HCT116 (cell line): ENCODE results near the gene MRPL21. TPM values are rescaled to one million over a fixed set of nuclear protein-coding genes. Genes with fewer than 3 reads are reported as not detected.

Source experiments
- ATAC-seq: fragments of 200-7000 bp; cut with Tn5 transposase; 2 replicates; pipeline ENCODE4 v1.9.1; 2020; ENCODE audit warnings: mild to moderate bottlenecking, moderate library complexity
- BruUV-seq: library from RNA; stranded (reverse); fragments of 400-500 nt; replicated peaks from 2 replicates; lab custom pipeline; 2021; lab: Mats Ljungman, UMichigan
- CTCF ChIA-PET: fragments of 300-600 bp; sonication (Branson Sonifier 250); formaldehyde crosslinking; loops from one replicate; lab custom pipeline; 2021; ENCODE audit warnings: antibody characterized with exemption; lab: Charles Lee
- POLR2A ChIA-PET: fragments of 300-600, 350-600 bp; sonication (Branson Sonifier 250); formaldehyde crosslinking; loops from one replicate; lab custom pipeline; 2021; ENCODE audit warnings: antibody characterized with exemption; lab: Charles Lee
- RAD21 ChIA-PET, 2 experiments: fragments of 300-600 bp; sonication (Branson Sonifier 250); formaldehyde crosslinking; loops; one replicate each; lab custom pipeline; 2023; ENCODE audit warnings: low total read pairs in 2 of 2; ENCODE audit not compliant: uncharacterized antibody in 2 of 2, unreplicated experiment in 2 of 2, low non-redundant PET in 1 of 2; lab: Charles Lee
- DNase-seq: peaks from one replicate; pipeline ENCODE4 v3.0.0-alpha.2; 2010; ENCODE audit warnings: low read depth, low spot score
- H2AFZ ChIP-seq: fragments of 200-600 bp; shearing (Covaris generic), sonication (generic); 2 replicates; pipeline ENCODE4 v1.6.1; 2017; ENCODE audit warnings: low read depth, mixed run types, mixed read lengths, antibody characterized with exemption, low read length; ENCODE audit not compliant: poor library complexity, severe bottlenecking
- H3K27ac ChIP-seq: 2 replicates; pipeline ENCODE4 v1.5.1; 2012; ENCODE audit warnings: low read depth, low read length
- H3K27me3 ChIP-seq: fragments of 200-600 bp; sonication (generic); 2 replicates; pipeline ENCODE4 v1.6.1; 2016; ENCODE audit warnings: mixed run types, low read length, mixed read lengths; ENCODE audit not compliant: insufficient read depth
- H3K36me3 ChIP-seq, 2 experiments: fragments of 200-500 bp in 1 of 2; fragments of 200-600 bp in 1 of 2; sonication (Bioruptor generic) in 1 of 2; sonication (generic) in 1 of 2; 2 replicates each; pipeline versions ENCODE4 v1.5.1 to v1.6.1; 2014 to 2016; ENCODE audit warnings: low read length in 2 of 2, inconsistent platforms in 1 of 2, mixed read lengths in 1 of 2, mixed run types in 1 of 2; ENCODE audit not compliant: insufficient read depth in 2 of 2, control insufficient read depth in 1 of 2
- H3K4me1 ChIP-seq, 2 experiments: fragments of 200-600 bp in 1 of 2; sonication (generic) in 1 of 2; 2 replicates each; pipeline versions ENCODE4 v1.5.1 to v1.6.1; 2012 to 2017; ENCODE audit warnings: low read length in 2 of 2, inconsistent platforms in 1 of 2, mild to moderate bottlenecking in 1 of 2, mixed read lengths in 1 of 2, mixed run types in 1 of 2, moderate library complexity in 1 of 2; ENCODE audit not compliant: insufficient read depth in 2 of 2, control insufficient read depth in 1 of 2
- H3K4me2 ChIP-seq: fragments of 200-600 bp; sonication (generic); 2 replicates; pipeline ENCODE4 v1.6.1; 2017; ENCODE audit warnings: mixed run types, low read length, mixed read lengths
- H3K4me3 ChIP-seq, 2 experiments: fragments of 200-600 bp in 1 of 2; sonication (generic) in 1 of 2; replicated peaks in 1 of 2; 2 replicates each; pipeline ENCODE4 v1.5.1; 2011 to 2016; ENCODE audit warnings: low read length in 2 of 2, control low read depth in 1 of 2, low read depth in 1 of 2, mild to moderate bottlenecking in 1 of 2, mixed read lengths in 1 of 2, mixed run types in 1 of 2
- H3K79me2 ChIP-seq: fragments of 200-600 bp; sonication (generic); 2 replicates; pipeline ENCODE4 v1.6.1; 2017; ENCODE audit warnings: mild to moderate bottlenecking, mixed run types, low read length, moderate library complexity, mixed read lengths; ENCODE audit not compliant: insufficient read depth
- H3K9ac ChIP-seq: fragments of 200-600 bp; sonication (generic); 2 replicates; pipeline ENCODE4 v1.6.1; 2016; ENCODE audit warnings: low read length, mixed read lengths
- H3K9me2 ChIP-seq: fragments of 200-600 bp; sonication (generic), shearing (Covaris generic); 2 replicates; pipeline ENCODE4 v1.6.1; 2017; ENCODE audit warnings: mixed run types, mild to moderate bottlenecking, moderate library complexity; ENCODE audit not compliant: insufficient read depth
- H3K9me3 ChIP-seq, 2 experiments: fragments of 200-500 bp in 1 of 2; fragments of 200-600 bp in 1 of 2; sonication (Bioruptor generic) in 1 of 2; sonication (generic) in 1 of 2; 2 replicates each; pipeline ENCODE4 v1.6.1; 2014 to 2017; ENCODE audit warnings: low read length in 2 of 2, mixed read lengths in 2 of 2, inconsistent platforms in 1 of 2, low read depth in 1 of 2, mild to moderate bottlenecking in 1 of 2, mixed run types in 1 of 2, moderate library complexity in 1 of 2; ENCODE audit not compliant: control insufficient read depth in 1 of 2, insufficient read depth in 1 of 2
- H4K20me1 ChIP-seq: fragments of 200-600 bp; sonication (generic), shearing (Covaris generic); 2 replicates; pipeline ENCODE4 v1.6.1; 2017; ENCODE audit warnings: mixed run types, mild to moderate bottlenecking, moderate library complexity; ENCODE audit not compliant: insufficient read depth
- ATF3 ChIP-seq: IDR thresholded peaks from 2 replicates; pipeline ENCODE4 v1.6.1; 2012
- CBX3 ChIP-seq: IDR thresholded peaks from 2 replicates; pipeline ENCODE4 v1.6.1; 2012; ENCODE audit warnings: low read depth
- ELF1 ChIP-seq: IDR thresholded peaks from 2 replicates; pipeline ENCODE4 v1.6.1; 2012; ENCODE audit warnings: low read depth, borderline replicate concordance
- EZH2 ChIP-seq: fragments of 200-600 bp; sonication (generic); IDR thresholded peaks from 2 replicates; pipeline ENCODE4 v1.6.1; 2017; ENCODE audit warnings: antibody characterized with exemption, mixed run types
- EZH2phosphoT487 ChIP-seq: fragments of 200-600 bp; IDR thresholded peaks from 2 replicates; pipeline ENCODE4 v1.6.1; 2018; ENCODE audit warnings: antibody characterized with exemption, borderline replicate concordance
- FOSL1 ChIP-seq: IDR thresholded peaks from 2 replicates; pipeline ENCODE4 v1.6.1; 2012; ENCODE audit warnings: low read depth
- JUND ChIP-seq: IDR thresholded peaks from 2 replicates; pipeline ENCODE4 v1.6.1; 2012
- POLR2A ChIP-seq: IDR thresholded peaks from 2 replicates; pipeline ENCODE4 v1.7.0; 2011; ENCODE audit warnings: borderline replicate concordance; ENCODE audit not compliant: insufficient read depth, insufficient read length; ENCODE audit errors: extremely low read depth
- POLR2AphosphoS5 ChIP-seq: IDR thresholded peaks from 2 replicates; pipeline ENCODE4 v1.6.1; 2011; ENCODE audit warnings: mild to moderate bottlenecking, low read depth, low read length, moderate library complexity
- RAD21 ChIP-seq: IDR thresholded peaks from 2 replicates; pipeline ENCODE4 v1.6.1; 2012; ENCODE audit warnings: low read depth, mild to moderate bottlenecking
- SP1 ChIP-seq: IDR thresholded peaks from 2 replicates; pipeline ENCODE4 v1.6.1; 2012; ENCODE audit warnings: low read depth
- SRF ChIP-seq: IDR thresholded peaks from 2 replicates; pipeline ENCODE4 v1.6.1; 2012; ENCODE audit warnings: low read depth
- TCF7L2 ChIP-seq: IDR thresholded peaks from 2 replicates; pipeline ENCODE4 v1.7.0; 2011; ENCODE audit warnings: borderline replicate concordance, inconsistent platforms; ENCODE audit not compliant: insufficient read depth, insufficient read length; ENCODE audit errors: extremely low read depth
- YY1 ChIP-seq: IDR thresholded peaks from 2 replicates; pipeline ENCODE4 v1.6.1; 2011; ENCODE audit warnings: low read length, low read depth, moderate library complexity, mild to moderate bottlenecking; ENCODE audit not compliant: insufficient replicate concordance; ENCODE audit errors: extremely low read depth
- ZFX ChIP-seq: fragments of 450-650 bp; IDR thresholded peaks from 2 replicates; pipeline ENCODE4 v1.6.1; 2017
- ZNF274 ChIP-seq: fragments of 200-500 bp; sonication (Bioruptor generic); IDR thresholded peaks from 2 replicates; pipeline ENCODE4 v1.6.1; 2014; ENCODE audit warnings: mild to moderate bottlenecking, low read depth, low read length, inconsistent platforms
- intact Hi-C: fragments of 100-400 bp; cut with micrococcal nuclease; formaldehyde crosslinking; loops from 2 replicates; pipeline ENCODE4 v1.10.0; 2022
- total RNA-seq: library from RNA; stranded (reverse); gene quantifications from one replicate; pipeline ENCODE4 v1.2.1, GENCODE V29; 2021; ENCODE audit not compliant: unreplicated experiment
- TF ChIP-seq, protein P1 (sequence below): IDR thresholded peaks from 2 replicates; pipeline ENCODE4 v1.6.1; 2012; ENCODE audit warnings: low read depth
- TF ChIP-seq, protein P2 (sequence below): IDR thresholded peaks from 2 replicates; pipeline ENCODE4 v1.6.1; 2012

The MRPL21 gene
- total RNA-seq, 1 experiment from 2014 or later: 90.2 TPM

GRCh38 chr11:68947151-68947550, 43.5 kb upstream of the MRPL21 start (continued):
- TF ChIP-seq, protein P1, sequence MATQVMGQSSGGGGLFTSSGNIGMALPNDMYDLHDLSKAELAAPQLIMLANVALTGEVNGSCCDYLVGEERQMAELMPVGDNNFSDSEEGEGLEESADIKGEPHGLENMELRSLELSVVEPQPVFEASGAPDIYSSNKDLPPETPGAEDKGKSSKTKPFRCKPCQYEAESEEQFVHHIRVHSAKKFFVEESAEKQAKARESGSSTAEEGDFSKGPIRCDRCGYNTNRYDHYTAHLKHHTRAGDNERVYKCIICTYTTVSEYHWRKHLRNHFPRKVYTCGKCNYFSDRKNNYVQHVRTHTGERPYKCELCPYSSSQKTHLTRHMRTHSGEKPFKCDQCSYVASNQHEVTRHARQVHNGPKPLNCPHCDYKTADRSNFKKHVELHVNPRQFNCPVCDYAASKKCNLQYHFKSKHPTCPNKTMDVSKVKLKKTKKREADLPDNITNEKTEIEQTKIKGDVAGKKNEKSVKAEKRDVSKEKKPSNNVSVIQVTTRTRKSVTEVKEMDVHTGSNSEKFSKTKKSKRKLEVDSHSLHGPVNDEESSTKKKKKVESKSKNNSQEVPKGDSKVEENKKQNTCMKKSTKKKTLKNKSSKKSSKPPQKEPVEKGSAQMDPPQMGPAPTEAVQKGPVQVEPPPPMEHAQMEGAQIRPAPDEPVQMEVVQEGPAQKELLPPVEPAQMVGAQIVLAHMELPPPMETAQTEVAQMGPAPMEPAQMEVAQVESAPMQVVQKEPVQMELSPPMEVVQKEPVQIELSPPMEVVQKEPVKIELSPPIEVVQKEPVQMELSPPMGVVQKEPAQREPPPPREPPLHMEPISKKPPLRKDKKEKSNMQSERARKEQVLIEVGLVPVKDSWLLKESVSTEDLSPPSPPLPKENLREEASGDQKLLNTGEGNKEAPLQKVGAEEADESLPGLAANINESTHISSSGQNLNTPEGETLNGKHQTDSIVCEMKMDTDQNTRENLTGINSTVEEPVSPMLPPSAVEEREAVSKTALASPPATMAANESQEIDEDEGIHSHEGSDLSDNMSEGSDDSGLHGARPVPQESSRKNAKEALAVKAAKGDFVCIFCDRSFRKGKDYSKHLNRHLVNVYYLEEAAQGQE: no peak
- TF ChIP-seq ZNF274 (no peak), POLR2A (no peak), YY1 (no peak), TCF7L2 (no peak), JUND (no peak), SRF (no peak), EZH2 (no peak)

DNA sequence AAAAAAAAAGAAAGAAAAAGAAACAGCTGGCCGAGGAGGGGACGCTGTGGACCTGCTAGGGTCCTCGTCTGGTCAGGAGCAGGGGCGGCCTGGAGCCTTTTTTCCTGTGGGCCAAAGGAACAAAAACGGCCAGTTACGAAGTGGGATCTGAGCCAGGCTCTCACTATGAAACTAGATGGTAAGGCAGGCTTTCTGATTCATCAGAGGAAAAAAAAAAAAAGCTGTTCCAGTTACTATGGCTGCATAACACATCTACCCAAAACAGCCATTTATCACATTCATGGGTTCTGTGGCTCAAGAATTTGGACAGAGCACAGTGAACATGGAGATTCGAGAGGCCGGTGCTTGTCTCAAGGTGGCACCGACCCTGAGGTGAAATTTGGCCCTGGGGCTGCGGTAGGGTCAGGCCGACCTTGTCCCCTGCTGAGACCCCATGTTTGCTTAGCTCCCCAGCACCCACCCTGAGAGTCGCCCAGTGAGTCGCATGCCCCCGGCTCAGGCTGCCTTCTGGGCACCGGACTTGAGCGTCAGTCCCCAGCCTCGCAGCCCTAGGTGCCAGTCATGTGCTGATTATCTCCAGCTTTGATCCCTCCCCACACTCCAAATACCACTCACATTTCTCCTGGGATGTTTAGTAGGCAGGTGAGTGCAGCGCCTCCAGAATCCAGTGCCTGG, 42.9 kb upstream of the MRPL21 start:
- intact Hi-C loops: no loop called here
- no peaks in the 10 kb centered on the region for H3K27me3 ChIP-seq
- no peaks in the 10 kb centered on the region for H3K4me1 ChIP-seq
- ChIA-PET RAD21 (no interaction called here), CTCF (no interaction called here), POLR2A (no interaction called here)
- no peaks in the 10 kb centered on the region for H3K9me3 ChIP-seq
- no peaks in the 10 kb centered on the region for H3K79me2 ChIP-seq
- no peak overlapping the region for H3K4me2 ChIP-seq
- no peak overlapping the region for H3K9ac ChIP-seq
- TF ChIP-seq ZNF274 (no peak), RAD21 (no peak), TCF7L2 (no peak), SRF (no peak), CBX3 (no peak), EZH2phosphoT487 (no peak), ATF3 (no peak), FOSL1 (no peak), POLR2AphosphoS5 (no peak), ZFX (no peak), EZH2 (no peak), ELF1 (no peak), SP1 (no peak)
- TF ChIP-seq, protein P1: no peak
- TF ChIP-seq, protein P2, sequence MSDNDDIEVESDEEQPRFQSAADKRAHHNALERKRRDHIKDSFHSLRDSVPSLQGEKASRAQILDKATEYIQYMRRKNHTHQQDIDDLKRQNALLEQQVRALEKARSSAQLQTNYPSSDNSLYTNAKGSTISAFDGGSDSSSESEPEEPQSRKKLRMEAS: no peak
- no peaks in the 10 kb centered on the region for H4K20me1 ChIP-seq
- no peak for ATAC-seq
- no peak overlapping the region for H2AFZ ChIP-seq
- no peaks in the 10 kb centered on the region for H3K36me3 ChIP-seq
- H3K27ac ChIP-seq: no peak overlapping the region
- H3K9me2 ChIP-seq: no peaks in the 10 kb centered on the region
- no peak for DNase-seq
- no TSS peak for BruUV-seq
- H3K4me3 ChIP-seq: no peak overlapping the region
